ENCODE results near the gene KLHL12.

GRCh38 chr1:202850593-202851362 lies 76.3 kb downstream of the KLHL12 start:
- TF ChIP-seq CTCF (IDR thresholded peaks at IDR 0.05) (no peak), EZH2 (IDR thresholded peaks at IDR 0.05; ENCODE audit: borderline replicate concordance, insufficient read depth, low read depth, low read length, poor library complexity, severe bottlenecking) (no peak)

All from B cell (primary cell).